Prostate gland (tissue), 2 donors: Measurements from ENCODE around the gene CLBA1. TPM values are rescaled to one million over a fixed set of nuclear protein-coding genes. Genes with fewer than 3 reads are reported as not detected.

ENCODE experiments used
- DNase-seq: peaks from one replicate; pipeline ENCODE4 v3.0.0-alpha.2; 2019; ENCODE audit warnings: low spot score
- H3K27ac ChIP-seq, 2 donors: fragments of 200-600 bp; sonication (generic); 2 replicates each; pipeline ENCODE4 v1.5.1; 2017 to 2019
- H3K27me3 ChIP-seq: fragments of 200-600 bp; sonication (generic); replicated peaks from 2 replicates; pipeline ENCODE4 v1.5.1; 2019; ENCODE audit not compliant: insufficient read depth
- H3K36me3 ChIP-seq, 2 donors: fragments of 200-600 bp; sonication (generic); 1 replicate in 1 of 2; 2 replicates in 1 of 2; pipeline versions ENCODE4 v1.5.1 to v1.8.1; 2017 to 2019
- H3K4me1 ChIP-seq: fragments of 200-600 bp; sonication (generic); replicated peaks from 2 replicates; pipeline ENCODE4 v1.5.1; 2019
- H3K4me3 ChIP-seq, 2 donors: fragments of 200-600 bp; sonication (generic); 2 replicates each; pipeline ENCODE4 v1.5.1; 2017 to 2019
- H3K9me3 ChIP-seq: fragments of 200-600 bp; sonication (generic); 2 replicates; pipeline ENCODE4 v1.5.1; 2017
- POLR2A ChIP-seq: fragments of 450-650 bp; IDR thresholded peaks from one replicate; pipeline ENCODE4 v1.6.1; 2016; ENCODE audit warnings: antibody characterized with exemption, mild to moderate bottlenecking
- POLR2AphosphoS5 ChIP-seq: sonication (generic); formaldehyde crosslinking; IDR thresholded peaks from one replicate; pipeline ENCODE4 v1.6.1; 2017; ENCODE audit warnings: antibody characterized with exemption
- WGBS: methylation state at CpG from one replicate; pipeline ENCODE4 v1.1.5; 2018; 5-methylcytosine and 5-hydroxymethylcytosine counted together
- intact Hi-C: fragments of 100-400 bp; cut with DNase I; formaldehyde crosslinking; loops from one replicate; pipeline ENCODE4 v1.14.2; 2022
- total RNA-seq, 2 donors: library from RNA; depleted of rRNA; stranded (reverse); fragments of >200 nt; gene quantifications; one replicate each; pipeline ENCODE4 v1.1.0, GENCODE V29; 2016
- TF ChIP-seq, protein P1 (sequence below), 4 experiments: fragments of 200-600 bp in 2 of 4; fragments of 450-650 bp in 2 of 4; sonication (generic) in 2 of 4; IDR thresholded peaks; 1 replicate in 3 of 4; 2 replicates in 1 of 4; pipeline ENCODE4 v1.5.1; 2016 to 2019; ENCODE audit warnings: antibody characterized with exemption in 4 of 4, mild to moderate bottlenecking in 2 of 4, moderate library complexity in 2 of 4

Gene CLBA1
- total RNA-seq, 2 donors from 2014 or later, result 15.2 to 19.3 TPM

- TF ChIP-seq POLR2A (no peak), POLR2AphosphoS5 (no peak)
- TF ChIP-seq, protein P1, sequence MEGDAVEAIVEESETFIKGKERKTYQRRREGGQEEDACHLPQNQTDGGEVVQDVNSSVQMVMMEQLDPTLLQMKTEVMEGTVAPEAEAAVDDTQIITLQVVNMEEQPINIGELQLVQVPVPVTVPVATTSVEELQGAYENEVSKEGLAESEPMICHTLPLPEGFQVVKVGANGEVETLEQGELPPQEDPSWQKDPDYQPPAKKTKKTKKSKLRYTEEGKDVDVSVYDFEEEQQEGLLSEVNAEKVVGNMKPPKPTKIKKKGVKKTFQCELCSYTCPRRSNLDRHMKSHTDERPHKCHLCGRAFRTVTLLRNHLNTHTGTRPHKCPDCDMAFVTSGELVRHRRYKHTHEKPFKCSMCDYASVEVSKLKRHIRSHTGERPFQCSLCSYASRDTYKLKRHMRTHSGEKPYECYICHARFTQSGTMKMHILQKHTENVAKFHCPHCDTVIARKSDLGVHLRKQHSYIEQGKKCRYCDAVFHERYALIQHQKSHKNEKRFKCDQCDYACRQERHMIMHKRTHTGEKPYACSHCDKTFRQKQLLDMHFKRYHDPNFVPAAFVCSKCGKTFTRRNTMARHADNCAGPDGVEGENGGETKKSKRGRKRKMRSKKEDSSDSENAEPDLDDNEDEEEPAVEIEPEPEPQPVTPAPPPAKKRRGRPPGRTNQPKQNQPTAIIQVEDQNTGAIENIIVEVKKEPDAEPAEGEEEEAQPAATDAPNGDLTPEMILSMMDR (IDR thresholded peaks at IDR 0.05), result no peak
- Histone ChIP-seq H3K27ac (no peak overlapping the region), H3K4me1 (peaks cover 11% of the 10 kb centered on the region), H3K36me3 (no peaks in the 10 kb centered on the region), H3K9me3 (no peaks in the 10 kb centered on the region), H3K4me3 (no peak overlapping the region), H3K27me3 (no peaks in the 10 kb centered on the region)
- WGBS, result 84% methylated on average over 17 of the region's 22 CpGs
- DNase-seq, result no peak
- intact Hi-C loops, result loop anchor here (5.0 kb wide), 1 partner anchor 41 kb away; the partner anchor contains the start of gene CDCA4
These were observed 4.7 kb upstream of the CLBA1 start for GRCh38 chr14:104980611-104981531.

DNA sequence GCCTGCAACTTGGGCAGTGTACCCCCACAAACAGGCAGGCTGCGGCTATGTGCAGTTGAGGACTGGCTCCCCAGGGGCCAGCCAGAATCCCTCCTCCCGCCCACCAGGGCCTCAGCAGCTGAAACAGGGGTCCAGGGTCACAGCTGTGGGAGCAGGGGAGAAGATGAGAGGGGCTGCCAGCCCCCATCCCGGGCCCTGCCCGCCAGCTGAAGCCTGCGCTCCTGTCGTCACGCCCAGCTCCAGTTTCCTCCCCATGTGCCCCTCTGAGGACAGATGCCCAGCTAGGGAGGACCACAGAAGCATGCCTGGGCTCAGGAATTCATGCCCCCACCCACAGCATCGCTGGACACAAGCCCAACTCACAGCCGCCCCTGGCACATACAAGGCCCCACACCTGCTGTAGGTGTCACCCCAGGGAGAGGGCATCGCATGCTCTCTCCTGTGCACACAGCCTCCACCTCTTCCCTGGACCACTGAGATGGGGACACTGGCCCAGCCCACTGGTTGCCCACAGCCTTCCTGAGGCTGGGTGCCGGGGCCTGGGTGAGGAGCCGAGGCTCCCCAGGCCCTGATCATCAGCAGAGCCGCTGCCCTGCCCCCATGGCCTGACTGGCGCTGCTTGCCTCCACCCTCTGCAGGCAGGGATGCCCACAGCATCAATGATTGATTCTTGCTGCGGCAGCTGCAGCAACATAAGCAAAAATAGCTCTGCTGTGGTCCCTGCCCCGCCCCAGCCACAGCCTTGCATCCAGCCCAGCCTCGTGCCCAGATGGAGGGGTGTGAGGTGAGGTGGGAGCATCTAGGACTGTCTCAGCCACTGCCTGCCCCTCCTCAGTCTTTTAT lies 3.7 kb upstream of the CLBA1 start:
- DNase-seq, result no peak
- no peaks in the 10 kb centered on the region for H3K9me3 ChIP-seq
- TF ChIP-seq, protein P1 (IDR thresholded peaks at IDR 0.05), result no peak
- no peak for TF ChIP-seq POLR2A
- TF ChIP-seq POLR2AphosphoS5, result no peak
- no peaks in the 10 kb centered on the region for H3K27me3 ChIP-seq
- H3K27ac ChIP-seq, result no peak overlapping the region
- H3K4me3 ChIP-seq, result no peak overlapping the region
- WGBS, result 76% methylated on average over 13 of the region's 17 CpGs
- intact Hi-C loops, result loop anchor here (2.0 to 5.0 kb wide), 2 partner anchors 40 to 51 kb away; partner anchors contain the start of gene CDCA4
- H3K4me1 ChIP-seq, result peaks cover 9% of the 10 kb centered on the region
- no peaks in the 10 kb centered on the region for H3K36me3 ChIP-seq

DNA sequence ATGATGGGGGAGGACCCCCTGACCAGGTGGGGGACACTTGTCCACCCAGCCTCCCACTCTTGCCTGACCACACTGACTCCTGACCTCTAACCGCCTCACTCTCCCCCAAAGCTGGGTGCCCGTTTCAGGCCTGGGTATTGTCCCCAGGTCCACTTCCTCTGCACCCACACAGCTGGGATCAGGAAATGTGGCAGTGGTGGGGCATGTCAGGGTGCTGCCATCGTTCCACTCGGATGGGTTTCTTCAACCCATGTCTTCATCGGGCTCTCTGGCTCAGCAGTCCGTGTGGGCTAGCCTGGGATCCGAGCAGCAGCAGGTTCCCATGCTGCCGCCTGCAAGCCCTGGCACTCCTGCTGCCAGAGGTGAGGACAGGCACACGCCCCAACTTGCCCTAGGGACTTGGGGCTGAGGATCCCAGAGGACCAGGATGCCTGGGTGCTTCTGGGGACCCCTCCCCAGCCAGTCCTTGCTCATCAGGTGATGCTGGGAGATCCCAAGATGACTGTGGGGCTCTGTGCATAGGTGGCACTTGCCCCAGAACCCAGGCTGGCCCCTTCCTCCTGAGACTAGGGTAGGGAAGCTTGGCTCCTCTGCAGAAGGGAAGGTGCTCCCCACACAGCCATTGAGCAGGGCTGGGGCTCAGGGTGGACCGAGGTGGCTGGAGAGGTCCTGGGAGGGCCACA lies 2.9 kb upstream of the CLBA1 start:
- no peak for DNase-seq
- intact Hi-C loops, result loop anchor here (2.0 to 5.0 kb wide), 2 partner anchors 40 to 52 kb away; partner anchors contain the start of gene CDCA4
- WGBS, result 54% methylated on average over 8 of the region's 10 CpGs
- H3K4me1 ChIP-seq, result peaks cover 9% of the 10 kb centered on the region
- TF ChIP-seq POLR2A (no peak), POLR2AphosphoS5 (no peak)
- TF ChIP-seq, protein P1 (IDR thresholded peaks at IDR 0.05), result no peak
- no peaks in the 10 kb centered on the region for H3K9me3 ChIP-seq
- no peaks in the 10 kb centered on the region for H3K27me3 ChIP-seq
- no peak overlapping the region for H3K27ac ChIP-seq
- H3K4me3 ChIP-seq, result no peak overlapping the region
- H3K36me3 ChIP-seq, result no peaks in the 10 kb centered on the region

GRCh38 chr14:104983231-104983721 lies 2.3 kb upstream of the CLBA1 start:
- WGBS, result 81% methylated on average over 12 of the region's 12 CpGs
- peaks cover 9% of the 10 kb centered on the region for H3K4me1 ChIP-seq
- intact Hi-C loops, result loop anchor here (2.0 to 5.0 kb wide), 2 partner anchors 39 to 52 kb away; partner anchors contain the start of gene CDCA4
- no peak overlapping the region for H3K27ac ChIP-seq
- H3K4me3 ChIP-seq, result no peak overlapping the region
- no peaks in the 10 kb centered on the region for H3K36me3 ChIP-seq
- H3K9me3 ChIP-seq, result no peaks in the 10 kb centered on the region
- H3K27me3 ChIP-seq, result no peaks in the 10 kb centered on the region
- no peak for DNase-seq
- no peak for TF ChIP-seq POLR2AphosphoS5
- TF ChIP-seq POLR2A, result no peak
- TF ChIP-seq, protein P1 (IDR thresholded peaks at IDR 0.05), result no peak
